ENCODE data around the gene RCN2.

Gene RCN2

DNA sequence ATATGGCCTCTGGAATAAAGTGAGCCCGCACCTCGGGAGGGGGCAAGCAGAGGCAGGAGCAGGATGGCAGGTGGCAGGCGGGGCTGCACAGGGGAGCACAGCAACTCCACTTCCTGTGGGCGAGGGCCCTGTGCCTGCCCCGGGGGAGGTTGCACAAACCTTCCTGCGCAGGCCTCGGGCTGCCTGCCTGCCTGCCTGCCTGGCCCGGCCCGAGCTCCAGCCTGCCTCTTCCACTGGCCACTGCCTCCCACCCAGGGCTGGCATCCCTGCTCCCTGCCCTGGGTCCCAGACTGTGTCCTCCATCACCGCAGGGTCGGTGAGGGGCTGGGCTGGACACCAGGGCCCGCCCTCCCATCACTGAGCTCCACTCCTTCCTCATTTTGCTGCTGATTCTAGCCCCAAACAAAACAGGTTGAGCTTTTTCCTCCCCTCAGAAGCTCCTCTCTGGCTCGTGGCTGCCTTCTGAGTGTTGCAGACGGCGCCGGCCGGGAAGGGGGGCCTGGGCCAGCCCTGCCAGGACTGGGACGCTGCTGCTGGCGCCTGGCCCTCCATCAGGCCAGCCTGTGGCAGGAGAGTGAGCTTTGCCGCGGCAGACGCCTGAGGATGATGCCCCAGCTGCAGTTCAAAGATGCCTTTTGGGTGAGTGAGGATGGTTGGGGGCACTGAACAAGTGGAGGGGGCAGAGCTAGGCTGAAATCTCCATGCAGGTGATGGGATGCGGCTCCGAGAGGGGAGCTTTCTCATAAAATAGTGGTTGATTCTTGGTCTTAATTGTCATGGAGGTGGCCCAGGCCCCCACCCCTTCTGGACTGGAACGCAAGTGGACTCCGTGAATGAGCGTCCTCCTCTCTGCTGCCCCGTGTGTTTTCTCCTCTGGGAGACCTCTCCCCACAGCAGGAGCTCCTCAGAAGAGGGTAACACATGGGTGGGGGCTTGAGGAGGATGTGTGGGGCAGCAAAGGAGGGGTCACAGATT lies 63.7 kb downstream of the RCN2 start, which contains the start of gene PSTPIP1:
TSS of gene PSTPIP1 (plus strand) at position 156 of the 975 bp plus-strand sequence. CDS start at position 604, 448 bp downstream.
- DNase-seq: peak; percentile 83

DNA sequence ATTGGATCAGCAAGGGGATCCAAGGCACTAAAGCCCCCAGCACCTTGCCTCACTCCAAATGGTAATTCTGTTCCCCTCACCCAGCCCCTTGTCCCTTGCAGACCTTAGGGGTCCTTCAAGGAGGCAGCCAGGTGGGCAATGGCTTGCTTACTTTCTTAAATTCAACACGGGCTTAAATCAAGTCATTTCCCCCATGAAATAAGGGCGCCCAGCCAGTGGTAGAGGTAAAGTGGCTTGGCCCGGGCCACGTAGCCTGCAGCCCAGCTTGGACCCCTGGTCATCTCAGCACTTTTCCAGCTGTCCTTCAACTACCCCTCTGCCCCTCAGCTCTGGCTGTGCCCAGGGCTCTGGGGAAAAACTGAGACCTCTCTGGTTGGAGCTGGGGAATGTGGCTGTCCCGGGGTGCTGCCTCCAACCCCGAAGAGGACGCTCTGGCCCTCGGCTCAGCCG lies 64.6 kb downstream of the RCN2 start:
- DNase-seq: no peak

DNA sequence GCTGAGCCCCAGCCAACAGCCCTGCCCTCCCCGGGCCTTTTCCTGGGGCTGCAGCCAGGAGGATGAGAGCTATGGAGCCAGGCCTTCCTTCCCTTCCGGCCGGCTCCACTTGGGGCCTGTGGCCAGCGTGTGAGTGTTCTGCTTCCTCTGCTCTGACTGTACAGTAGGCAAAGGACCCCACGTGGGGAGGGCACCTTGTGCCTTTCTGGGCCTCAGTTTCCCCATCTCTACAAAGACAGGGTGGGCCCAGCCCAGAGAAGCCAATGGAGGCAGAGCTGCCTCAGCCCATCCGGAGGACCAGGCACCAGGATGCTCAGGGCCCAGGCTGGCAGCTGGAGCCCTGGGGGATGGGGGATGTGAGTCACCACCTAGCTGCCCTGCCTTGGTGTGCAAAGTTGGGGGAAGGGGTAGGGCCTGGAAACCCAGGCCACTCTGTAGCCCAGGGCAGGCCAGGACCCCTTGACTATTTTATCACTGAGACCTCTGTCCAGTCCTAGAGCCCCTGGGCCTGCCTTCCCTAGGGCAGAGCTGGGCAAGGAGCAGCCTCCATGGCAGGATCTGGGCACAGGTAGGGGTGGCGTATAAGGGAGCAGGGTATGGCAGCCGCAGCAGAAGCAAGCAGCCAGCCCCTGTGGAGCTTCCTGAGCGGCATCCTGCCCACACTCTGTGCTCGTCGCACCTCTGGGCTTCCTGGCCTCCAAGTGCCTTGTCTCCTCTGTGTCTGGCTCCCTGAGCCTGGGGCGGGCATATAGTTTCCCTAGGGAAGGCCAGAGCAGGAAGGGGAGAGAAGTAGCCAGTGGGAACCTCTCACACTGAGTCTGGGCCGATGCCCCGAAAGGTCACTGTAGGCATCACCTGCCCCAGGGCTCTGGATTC lies 65.2 kb downstream of the RCN2 start:
- peak; percentile 60 for DNase-seq

DNA sequence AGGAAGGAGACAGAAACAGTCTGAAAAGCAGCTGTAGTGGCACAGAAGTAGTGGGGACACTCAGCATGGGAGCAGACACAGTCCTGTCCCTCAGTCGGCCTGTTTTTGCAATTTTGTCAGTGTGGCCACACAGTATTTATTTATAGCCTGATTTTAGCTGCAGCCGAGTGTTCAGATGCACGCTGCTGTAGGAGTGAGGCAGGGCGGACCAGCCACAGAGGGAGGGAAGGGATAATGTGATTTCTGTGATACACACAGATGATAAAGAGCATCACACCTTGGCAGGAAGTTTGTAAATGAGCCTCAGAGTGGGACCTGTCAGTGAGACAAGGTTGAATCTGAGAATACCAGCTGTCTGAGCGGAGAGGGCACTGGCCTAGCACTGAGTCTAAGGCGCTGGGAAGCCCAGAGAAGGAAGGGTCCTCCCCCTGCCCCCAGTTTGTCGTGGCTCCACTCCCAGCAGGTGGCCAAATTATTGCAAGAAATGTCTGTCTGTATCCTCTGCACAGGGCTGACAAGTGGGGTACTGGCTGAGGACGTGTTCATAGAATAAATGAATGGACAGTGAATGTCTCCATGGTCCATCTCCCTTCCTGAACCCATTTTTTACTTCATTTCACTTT lies 67.2 kb downstream of the RCN2 start:
- DNase-seq: no peak

DNA sequence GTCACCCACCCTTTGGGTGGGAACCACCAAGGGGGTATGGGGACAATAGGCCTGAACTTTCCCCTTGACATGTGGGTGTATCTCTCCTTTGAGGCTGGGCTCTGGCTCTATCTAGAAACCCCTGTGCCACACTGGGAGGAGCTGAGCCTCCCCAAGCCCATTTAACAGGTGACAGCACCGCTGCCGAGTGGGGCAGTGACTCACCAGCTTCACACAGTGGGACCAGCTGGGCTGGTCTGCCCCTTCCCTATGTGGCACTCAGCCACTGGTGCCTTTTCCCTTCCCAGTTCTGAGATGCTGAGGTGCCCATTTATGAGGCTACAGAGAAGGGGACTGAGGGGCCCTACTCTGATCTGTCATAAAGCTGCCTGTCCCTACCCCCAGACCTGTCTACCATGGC lies 68.4 kb downstream of the RCN2 start:
- no peak for DNase-seq

DNA sequence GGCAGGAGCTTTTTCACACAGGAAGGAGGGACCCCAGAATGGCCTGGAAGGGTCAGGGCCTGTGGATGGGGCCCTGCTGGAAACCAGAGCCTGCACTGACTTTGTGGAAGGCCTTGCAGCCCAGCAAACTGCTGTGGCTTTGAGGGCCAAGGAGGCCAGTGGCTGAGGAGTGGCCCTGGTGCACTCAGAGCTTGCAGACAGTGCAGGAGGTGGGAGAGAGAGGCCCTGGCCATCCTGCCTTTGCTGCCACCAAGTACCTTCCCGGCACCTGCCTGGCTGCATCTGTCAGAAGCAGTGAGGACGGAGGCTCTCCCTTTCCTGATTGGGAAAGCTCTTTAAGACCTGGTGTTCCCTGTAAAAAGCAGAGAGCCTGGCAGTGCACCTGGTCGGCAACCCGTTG lies 69.8 kb downstream of the RCN2 start:
- no peak for DNase-seq

DNA sequence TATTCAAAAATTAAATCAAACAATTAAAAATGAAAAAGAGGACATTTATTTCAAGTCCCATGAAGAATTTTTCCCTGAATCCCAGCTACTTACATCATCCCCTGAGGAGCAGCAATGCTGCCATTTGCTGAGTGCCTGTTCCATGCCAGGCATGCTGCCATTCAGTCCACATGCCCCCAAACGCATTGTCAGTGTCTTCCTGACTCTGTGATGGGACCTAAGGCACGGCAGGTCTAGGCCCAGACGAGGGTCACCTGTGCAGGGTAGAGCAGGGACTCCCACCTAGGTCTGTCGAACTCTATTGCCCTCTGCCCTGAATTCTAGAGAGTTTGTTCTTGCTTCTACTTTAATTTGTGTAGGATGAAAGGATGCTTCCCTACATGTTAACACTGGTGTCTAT lies 70.4 kb downstream of the RCN2 start:
- DNase-seq: no peak

DNA sequence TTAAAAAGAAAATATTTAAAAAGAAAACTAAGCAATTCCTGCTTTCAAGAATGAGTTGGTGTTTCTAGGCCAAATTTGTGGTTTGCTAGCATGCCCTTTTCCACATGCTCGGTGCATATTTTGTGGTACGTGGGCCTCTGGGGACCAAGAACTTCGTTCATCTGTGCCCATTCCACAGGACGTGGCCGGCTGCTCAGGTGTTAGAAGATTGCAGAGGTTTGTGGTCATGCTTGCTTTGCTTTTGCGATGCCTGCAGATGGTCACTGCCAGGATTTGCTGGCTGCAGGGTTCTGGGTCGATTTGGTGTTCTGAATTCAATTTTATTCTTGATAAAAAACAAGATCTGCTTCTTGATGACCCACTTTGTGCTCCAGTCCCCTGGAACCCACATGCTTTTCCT lies 70.9 kb downstream of the RCN2 start:
- DNase-seq: no peak

DNA sequence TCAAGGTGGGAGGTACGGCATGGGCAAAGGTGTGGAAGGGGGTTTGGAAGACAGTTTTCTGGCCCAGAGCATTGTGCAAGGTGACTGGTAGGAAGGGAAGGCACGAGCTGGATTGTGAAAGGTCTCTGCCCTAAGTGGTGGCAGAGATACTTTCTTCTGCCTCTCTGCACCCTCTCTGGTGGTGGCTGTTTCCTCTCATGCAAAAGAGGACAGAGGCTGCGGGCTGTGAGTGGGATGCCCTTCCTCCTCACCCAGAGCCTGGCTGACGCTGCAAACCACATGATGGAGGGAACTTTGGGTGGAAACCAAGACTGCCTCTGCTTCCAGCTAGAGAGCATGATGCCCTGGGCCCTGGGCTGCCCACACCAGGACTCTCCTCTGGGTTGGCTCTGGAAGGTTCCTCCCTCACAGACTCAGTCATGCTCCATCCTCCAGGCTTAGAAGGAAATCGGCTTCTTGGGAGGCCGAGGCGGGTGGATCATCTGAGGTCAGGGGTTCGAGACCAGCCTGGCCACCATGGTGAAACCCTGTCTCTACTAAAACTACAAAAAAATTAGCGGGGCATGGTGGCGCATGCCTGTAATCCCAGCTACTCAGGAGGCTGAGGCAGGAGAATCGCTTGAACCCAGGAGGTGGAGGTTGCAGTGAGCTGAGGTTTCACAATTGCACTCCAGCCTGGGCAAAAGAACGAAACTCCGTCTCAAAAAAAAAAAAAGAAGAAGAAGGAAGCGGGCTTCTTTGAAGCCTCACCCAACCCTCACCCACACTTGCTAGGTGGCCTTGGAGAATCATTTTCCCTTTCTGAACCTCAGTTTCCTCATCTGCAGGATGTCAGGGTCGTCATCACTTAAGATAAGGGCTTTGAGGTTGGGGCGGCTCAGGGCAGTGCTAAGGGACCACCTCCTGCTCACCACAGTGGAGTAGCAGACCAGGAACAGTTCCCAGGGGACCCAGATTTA lies 71.7 kb downstream of the RCN2 start:
- DNase-seq: no peak

Measured in left hindlimb (tissue), 1 donor.